ENCODE measurements around the gene TSACC. TPM values are rescaled to one million over a fixed set of nuclear protein-coding genes. Genes with fewer than 3 reads are reported as not detected.

Gene TSACC
- total RNA-seq, 1 donor from 2014 or later = 0.63 TPM

DNA sequence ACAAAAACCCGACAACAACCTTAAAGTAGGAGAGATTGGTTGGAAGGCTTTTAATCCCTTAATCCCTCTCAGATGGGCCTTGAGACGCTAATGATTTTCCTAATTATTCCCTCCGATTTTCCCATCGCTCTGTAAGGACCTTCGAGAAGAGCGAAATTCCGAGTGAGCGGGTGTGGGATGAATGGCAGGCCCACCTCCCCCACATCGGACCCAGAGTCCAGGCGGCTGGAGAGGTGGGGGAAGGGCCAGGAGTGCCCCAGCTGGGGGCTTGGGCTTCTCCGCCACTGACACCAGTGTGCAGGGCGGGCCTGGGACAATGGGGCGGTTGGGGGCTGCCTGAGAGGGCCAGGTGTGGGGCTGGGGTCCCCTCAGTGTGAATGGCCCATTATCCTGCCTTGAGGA lies 54.1 kb downstream of the TSACC start:
- TF ChIP-seq, protein P1, sequence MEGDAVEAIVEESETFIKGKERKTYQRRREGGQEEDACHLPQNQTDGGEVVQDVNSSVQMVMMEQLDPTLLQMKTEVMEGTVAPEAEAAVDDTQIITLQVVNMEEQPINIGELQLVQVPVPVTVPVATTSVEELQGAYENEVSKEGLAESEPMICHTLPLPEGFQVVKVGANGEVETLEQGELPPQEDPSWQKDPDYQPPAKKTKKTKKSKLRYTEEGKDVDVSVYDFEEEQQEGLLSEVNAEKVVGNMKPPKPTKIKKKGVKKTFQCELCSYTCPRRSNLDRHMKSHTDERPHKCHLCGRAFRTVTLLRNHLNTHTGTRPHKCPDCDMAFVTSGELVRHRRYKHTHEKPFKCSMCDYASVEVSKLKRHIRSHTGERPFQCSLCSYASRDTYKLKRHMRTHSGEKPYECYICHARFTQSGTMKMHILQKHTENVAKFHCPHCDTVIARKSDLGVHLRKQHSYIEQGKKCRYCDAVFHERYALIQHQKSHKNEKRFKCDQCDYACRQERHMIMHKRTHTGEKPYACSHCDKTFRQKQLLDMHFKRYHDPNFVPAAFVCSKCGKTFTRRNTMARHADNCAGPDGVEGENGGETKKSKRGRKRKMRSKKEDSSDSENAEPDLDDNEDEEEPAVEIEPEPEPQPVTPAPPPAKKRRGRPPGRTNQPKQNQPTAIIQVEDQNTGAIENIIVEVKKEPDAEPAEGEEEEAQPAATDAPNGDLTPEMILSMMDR (conservative IDR thresholded peaks at IDR 0.05) = no peak
- no peaks in the 10 kb centered on the region for H3K4me1 Mint-ChIP-seq (ENCODE audit: unreplicated experiment)
- no peak for DNase-seq (ENCODE audit: extremely low spot score, unreplicated experiment)
- H3K27me3 Mint-ChIP-seq = peaks cover 61% of the 10 kb centered on the region
- H3K27ac Mint-ChIP-seq = no peak overlapping the region
- no peaks in the 10 kb centered on the region for H3K36me3 Mint-ChIP-seq
- no peaks in the 10 kb centered on the region for H3K9me3 Mint-ChIP-seq
- no peak overlapping the region for H3K4me3 Mint-ChIP-seq

DNA sequence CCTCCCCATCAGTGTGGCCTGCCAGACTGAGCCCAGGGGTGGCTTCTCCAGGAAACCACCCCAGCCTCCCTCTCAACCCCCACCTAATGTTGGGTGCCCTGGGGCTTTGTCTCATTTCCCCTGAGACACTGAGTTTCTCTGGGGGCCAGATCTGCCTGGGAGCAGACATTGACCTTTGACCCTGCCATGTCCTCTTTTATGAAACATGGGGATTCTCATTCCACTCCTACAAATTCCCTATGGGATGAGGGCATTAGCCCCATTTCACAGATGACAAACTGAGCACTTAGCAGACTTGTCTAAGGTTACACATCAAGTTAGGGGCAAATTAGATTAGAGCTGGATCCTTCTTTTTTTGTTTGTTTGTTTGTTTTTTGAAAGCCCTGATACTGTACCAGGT lies 54.8 kb downstream of the TSACC start:
- Mint-ChIP-seq H3K27me3 (peaks cover 55% of the 10 kb centered on the region), H3K4me3 (no peak overlapping the region), H3K9me3 (no peaks in the 10 kb centered on the region), H3K27ac (no peak overlapping the region), H3K36me3 (no peaks in the 10 kb centered on the region), H3K4me1 (ENCODE audit: unreplicated experiment) (no peaks in the 10 kb centered on the region)
- TF ChIP-seq, protein P1 (conservative IDR thresholded peaks at IDR 0.05) = no peak
- DNase-seq (ENCODE audit: extremely low spot score, unreplicated experiment) = no peak

DNA sequence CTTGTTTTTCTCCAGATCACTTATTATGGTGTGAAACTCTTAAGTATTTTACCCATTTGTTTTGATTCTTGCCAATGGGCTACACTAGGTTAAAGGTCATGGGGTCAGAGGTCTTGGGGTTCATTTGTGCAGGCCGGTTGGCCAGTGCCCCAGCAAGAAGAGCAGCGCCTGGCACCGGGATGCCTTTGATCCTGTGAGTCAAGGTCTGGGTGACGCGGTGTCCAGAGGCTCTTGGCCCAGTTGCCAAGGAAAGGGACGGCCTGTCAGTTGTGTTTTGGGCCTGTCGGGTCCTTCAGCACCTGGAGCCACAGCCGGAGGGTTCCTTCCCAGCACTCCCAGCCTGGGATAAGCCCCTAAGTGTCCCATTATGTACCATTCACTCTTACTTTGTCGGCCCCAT lies 55.8 kb downstream of the TSACC start:
- Mint-ChIP-seq H3K27ac (no peak overlapping the region), H3K27me3 (peaks cover 53% of the 10 kb centered on the region), H3K9me3 (no peaks in the 10 kb centered on the region), H3K4me3 (no peak overlapping the region), H3K36me3 (no peaks in the 10 kb centered on the region), H3K4me1 (ENCODE audit: unreplicated experiment) (no peaks in the 10 kb centered on the region)
- DNase-seq (ENCODE audit: extremely low spot score, unreplicated experiment) = no peak
- TF ChIP-seq, protein P1 (conservative IDR thresholded peaks at IDR 0.05) = no peak

DNA sequence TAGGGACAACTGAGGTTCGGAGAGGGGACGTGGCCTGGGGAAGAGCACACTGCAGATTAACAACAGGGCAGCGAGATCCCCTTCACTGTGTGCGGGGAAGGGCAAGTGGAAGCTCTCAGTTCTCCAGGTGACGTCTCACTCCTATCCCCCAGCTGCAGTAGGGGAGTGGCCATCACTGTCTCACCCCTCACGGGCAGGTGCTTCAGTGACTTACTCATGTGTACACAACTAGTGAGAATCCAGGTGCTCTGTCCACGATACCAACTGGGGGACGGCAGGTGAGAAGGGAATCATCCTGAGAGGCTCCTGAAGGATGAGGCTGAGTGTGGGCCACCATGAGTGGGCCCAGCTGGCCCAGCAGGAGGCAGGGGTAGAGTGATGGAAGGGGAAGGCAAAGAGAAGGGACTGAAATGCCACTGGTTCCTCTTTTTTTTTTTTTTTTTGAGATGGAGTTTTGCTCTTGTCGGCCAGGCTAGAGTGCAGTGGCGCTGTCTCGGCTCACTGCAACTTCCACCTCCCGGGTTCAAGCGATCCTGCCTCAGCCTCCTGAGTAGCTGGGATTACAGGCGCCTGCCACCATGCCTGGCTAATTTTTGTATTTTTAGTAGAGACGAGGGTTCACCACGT lies 56.6 kb downstream of the TSACC start:
- H3K9me3 Mint-ChIP-seq = no peaks in the 10 kb centered on the region
- no peak overlapping the region for H3K27ac Mint-ChIP-seq
- H3K27me3 Mint-ChIP-seq = peaks cover 53% of the 10 kb centered on the region
- H3K4me3 Mint-ChIP-seq = no peak overlapping the region
- H3K4me1 Mint-ChIP-seq (ENCODE audit: unreplicated experiment) = no peaks in the 10 kb centered on the region
- TF ChIP-seq, protein P1 (conservative IDR thresholded peaks at IDR 0.05) = no peak
- no peaks in the 10 kb centered on the region for H3K36me3 Mint-ChIP-seq
- no peak for DNase-seq (ENCODE audit: extremely low spot score, unreplicated experiment)

Other genes starting within 250 kb of the TSACC start
- gene LMNA, start 223.8 kb upstream of the TSACC start, total RNA-seq (ENCODE audit: low replicate concordance) = 141 and 400 TPM in 2 replicates
- 7.1 and 12.9 TPM in 2 replicates for gene SEMA4A, start 184.9 kb upstream of the TSACC start, total RNA-seq (ENCODE audit: low replicate concordance)
- 18.6 and 21.8 TPM in 2 replicates for gene SLC25A44, start 144.4 kb upstream of the TSACC start, total RNA-seq (ENCODE audit: low replicate concordance)
- 56.1 and 62.0 TPM in 2 replicates for gene PMF1, start 125.5 kb upstream of the TSACC start, total RNA-seq (ENCODE audit: low replicate concordance)
- gene BGLAP, start 96.3 kb upstream of the TSACC start, total RNA-seq (ENCODE audit: low replicate concordance) = 0.64 and 3.1 TPM in 2 replicates
- 9.2 and 19.0 TPM in 2 replicates for gene PAQR6, start 90.5 kb upstream of the TSACC start, total RNA-seq (ENCODE audit: low replicate concordance)
- gene SMG5, start 55.7 kb upstream of the TSACC start, total RNA-seq (ENCODE audit: low replicate concordance) = 91.0 and 91.3 TPM in 2 replicates
- gene TMEM79, start 54.2 kb upstream of the TSACC start, total RNA-seq (ENCODE audit: low replicate concordance) = 18.1 and 43.8 TPM in 2 replicates
- gene GLMP, start 42.8 kb upstream of the TSACC start, total RNA-seq (ENCODE audit: low replicate concordance) = 67.6 and 104 TPM in 2 replicates
- 0.48 TPM in 1 of 2 replicates, not detected in the other for gene VHLL, start 39.2 kb upstream of the TSACC start, total RNA-seq (ENCODE audit: low replicate concordance)
- gene CCT3, start 234 bp upstream of the TSACC start, total RNA-seq (ENCODE audit: low replicate concordance) = 209 and 301 TPM in 2 replicates
- gene RHBG, start 30.7 kb downstream of the TSACC start, total RNA-seq (ENCODE audit: low replicate concordance) = 0.17 and 0.88 TPM in 2 replicates
- gene MEF2D, start 162.2 kb downstream of the TSACC start, total RNA-seq (ENCODE audit: low replicate concordance) = 20.7 and 26.1 TPM in 2 replicates
- 17.6 and 35.3 TPM in 2 replicates for gene IQGAP3, start 234.0 kb downstream of the TSACC start, total RNA-seq (ENCODE audit: low replicate concordance)
- not detected in 2 replicates for gene TTC24, start 241.2 kb downstream of the TSACC start, total RNA-seq (ENCODE audit: low replicate concordance)